ENCODE results near the gene FTSJ3. TPM values are rescaled to one million over a fixed set of nuclear protein-coding genes. Genes with fewer than 3 reads are reported as not detected.

FTSJ3 gene
- total and polyA plus RNA-seq, 2 of the 13 experiments (the other 11 are each of a cell fraction or from before 2014, with no cell fraction given), result 26.0 to 64.2 TPM

DNA sequence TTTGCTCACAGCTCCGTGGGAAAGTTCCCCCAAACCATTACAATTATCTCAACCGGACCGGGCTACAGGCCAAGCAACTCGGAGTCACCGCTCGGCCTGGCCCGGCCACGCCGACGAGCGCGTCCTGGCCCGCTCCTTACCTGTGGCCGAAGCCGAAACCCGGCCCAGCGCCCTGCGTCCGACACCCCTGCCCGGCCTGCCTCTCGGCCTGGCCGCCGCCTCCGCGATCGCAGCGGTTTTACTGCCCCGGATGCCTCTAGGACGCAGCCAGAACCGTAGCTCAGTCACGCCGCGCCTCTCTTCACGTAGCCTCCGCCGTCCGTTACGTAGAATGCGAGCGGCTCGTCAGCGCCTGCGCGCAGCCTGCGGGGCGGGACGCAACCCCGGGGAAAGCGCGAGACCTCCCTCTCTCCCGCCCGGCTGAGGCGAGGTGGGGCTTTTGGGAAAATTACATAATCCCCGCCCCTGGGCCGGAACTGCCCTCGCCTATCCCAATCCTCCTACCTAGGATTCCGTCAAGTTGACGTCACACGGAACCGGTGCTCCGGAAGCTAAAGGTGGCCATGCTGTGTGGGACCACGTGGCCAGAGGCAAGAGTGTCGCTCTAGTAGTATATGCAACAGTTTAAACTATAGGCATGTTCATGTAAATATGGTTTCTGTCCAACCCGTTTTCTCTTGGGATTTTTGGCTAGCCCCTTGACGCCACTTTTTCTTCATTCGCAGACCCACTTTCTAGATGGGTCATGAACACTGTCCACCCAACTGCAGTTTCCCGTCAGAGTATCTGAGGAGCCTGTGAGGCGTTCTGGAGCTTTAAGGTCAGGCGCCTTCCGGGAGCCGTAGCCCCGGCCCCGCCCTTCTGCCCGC is 54.0 kb downstream of the FTSJ3 start, which contains the start of gene CCDC47 (continued):
- TF ChIP-seq PCBP2 (optimal IDR thresholded peaks at IDR 0.05; ENCODE audit: low read depth, low read length, poor library complexity, severe bottlenecking) (no peak), FOSL2 (CRISPR knock-in tag; IDR thresholded peaks at IDR 0.05) (peak; percentile 71), TBL1XR1 (IDR thresholded peaks at IDR 0.05; ENCODE audit: borderline replicate concordance, low read length, partially characterized antibody) (no peak), CENPT (CRISPR knock-in tag; IDR thresholded peaks at IDR 0.05; ENCODE audit: low read depth) (peak; percentile 77; the same call in 1 of the 2 replicates), GMEB2 (CRISPR knock-in tag; IDR thresholded peaks at IDR 0.05; ENCODE audit: low read depth) (peak; percentile 90), FOXK2 (IDR thresholded peaks at IDR 0.05) (peak; percentile 84), ZNF607 (CRISPR knock-in tag; IDR thresholded peaks at IDR 0.05; ENCODE audit: borderline replicate concordance) (peak; percentile 39; the same call in 1 of the 2 replicates), ZNF501 (CRISPR knock-in tag; IDR thresholded peaks at IDR 0.05) (peak; percentile 76), ZNF331 (CRISPR knock-in tag; IDR thresholded peaks at IDR 0.05) (peak; percentile 77), HDAC6 (IDR thresholded peaks at IDR 0.05; ENCODE audit: low read depth, low read length) (no peak), PLRG1 (conservative IDR thresholded peaks at IDR 0.05) (no peak), ZNF468 (CRISPR knock-in tag; IDR thresholded peaks at IDR 0.05) (no peak), ZNF33B (CRISPR knock-in tag; IDR thresholded peaks at IDR 0.05) (peak; percentile 81; the same call in 1 of the 2 replicates), MIER3 (CRISPR knock-in tag; IDR thresholded peaks at IDR 0.05; ENCODE audit: borderline replicate concordance) (peak; percentile 90; the same call in 1 of the 2 replicates), ZC3H4 (CRISPR knock-in tag; IDR thresholded peaks at IDR 0.05; ENCODE audit: borderline replicate concordance) (peak; percentile 75; the same call in 1 of the 2 replicates), KLF15 (CRISPR knock-in tag; IDR thresholded peaks at IDR 0.05; ENCODE audit: borderline replicate concordance) (peak; percentile 40), ZNF510 (CRISPR knock-in tag; IDR thresholded peaks at IDR 0.05; ENCODE audit: low read depth) (peak; percentile 91), JUN (CRISPR knock-in tag; IDR thresholded peaks at IDR 0.05) (peak; percentile 99), NBN (conservative IDR thresholded peaks at IDR 0.05) (no peak)
- TF ChIP-seq, protein P1, sequence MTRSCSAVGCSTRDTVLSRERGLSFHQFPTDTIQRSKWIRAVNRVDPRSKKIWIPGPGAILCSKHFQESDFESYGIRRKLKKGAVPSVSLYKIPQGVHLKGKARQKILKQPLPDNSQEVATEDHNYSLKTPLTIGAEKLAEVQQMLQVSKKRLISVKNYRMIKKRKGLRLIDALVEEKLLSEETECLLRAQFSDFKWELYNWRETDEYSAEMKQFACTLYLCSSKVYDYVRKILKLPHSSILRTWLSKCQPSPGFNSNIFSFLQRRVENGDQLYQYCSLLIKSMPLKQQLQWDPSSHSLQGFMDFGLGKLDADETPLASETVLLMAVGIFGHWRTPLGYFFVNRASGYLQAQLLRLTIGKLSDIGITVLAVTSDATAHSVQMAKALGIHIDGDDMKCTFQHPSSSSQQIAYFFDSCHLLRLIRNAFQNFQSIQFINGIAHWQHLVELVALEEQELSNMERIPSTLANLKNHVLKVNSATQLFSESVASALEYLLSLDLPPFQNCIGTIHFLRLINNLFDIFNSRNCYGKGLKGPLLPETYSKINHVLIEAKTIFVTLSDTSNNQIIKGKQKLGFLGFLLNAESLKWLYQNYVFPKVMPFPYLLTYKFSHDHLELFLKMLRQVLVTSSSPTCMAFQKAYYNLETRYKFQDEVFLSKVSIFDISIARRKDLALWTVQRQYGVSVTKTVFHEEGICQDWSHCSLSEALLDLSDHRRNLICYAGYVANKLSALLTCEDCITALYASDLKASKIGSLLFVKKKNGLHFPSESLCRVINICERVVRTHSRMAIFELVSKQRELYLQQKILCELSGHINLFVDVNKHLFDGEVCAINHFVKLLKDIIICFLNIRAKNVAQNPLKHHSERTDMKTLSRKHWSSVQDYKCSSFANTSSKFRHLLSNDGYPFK (CRISPR knock-in tag; IDR thresholded peaks at IDR 0.05; ENCODE audit: borderline replicate concordance), result peak; percentile 93
- TF ChIP-seq, protein P2, sequence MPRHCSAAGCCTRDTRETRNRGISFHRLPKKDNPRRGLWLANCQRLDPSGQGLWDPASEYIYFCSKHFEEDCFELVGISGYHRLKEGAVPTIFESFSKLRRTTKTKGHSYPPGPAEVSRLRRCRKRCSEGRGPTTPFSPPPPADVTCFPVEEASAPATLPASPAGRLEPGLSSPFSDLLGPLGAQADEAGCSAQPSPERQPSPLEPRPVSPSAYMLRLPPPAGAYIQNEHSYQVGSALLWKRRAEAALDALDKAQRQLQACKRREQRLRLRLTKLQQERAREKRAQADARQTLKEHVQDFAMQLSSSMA (CRISPR knock-in tag; IDR thresholded peaks at IDR 0.05), result peak; percentile 99

All from HepG2 (cell line).